ENCODE data around the gene ABHD11. TPM values are rescaled to one million over a fixed set of nuclear protein-coding genes. Genes with fewer than 3 reads are reported as not detected.

The ABHD11 gene
- total and polyA plus RNA-seq, 2 experiments from 2014 or later: 18.7 to 24.6 TPM

DNA sequence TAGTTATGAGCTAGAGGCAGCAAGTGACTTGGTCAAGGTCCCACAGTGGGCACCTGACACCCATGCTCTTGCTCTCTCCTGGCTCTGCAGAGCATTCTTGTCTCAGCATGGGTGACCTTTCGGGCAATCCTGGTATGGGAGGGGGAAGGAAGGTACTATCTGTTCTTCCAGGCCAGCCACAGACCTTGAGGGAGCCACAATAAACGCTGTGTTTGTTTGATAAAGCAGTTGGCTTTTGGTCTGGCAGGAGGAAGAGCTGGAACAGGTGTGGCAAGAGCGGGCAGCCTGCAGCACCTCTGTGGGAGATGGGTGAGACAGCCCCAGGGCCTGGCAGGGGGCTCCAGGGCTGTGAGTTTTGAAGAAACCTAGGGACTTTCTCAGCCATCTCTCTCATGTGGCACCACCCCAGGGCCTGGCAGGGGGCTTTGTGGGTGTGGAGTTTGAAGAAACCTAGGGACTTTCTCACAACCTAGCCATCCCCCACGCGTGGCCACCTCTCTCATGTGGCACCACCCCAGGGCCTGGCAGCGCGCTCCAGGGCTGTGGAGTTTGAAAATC lies 20.1 kb upstream of the ABHD11 start (continued):
- no peak for TF ChIP-seq REST (IDR thresholded peaks at IDR 0.05; ENCODE audit: unreplicated experiment)
- TF ChIP-seq ZNF114 (CRISPR knock-in tag; IDR thresholded peaks at IDR 0.05): no peak
- no peak for TF ChIP-seq JUNB (IDR thresholded peaks at IDR 0.05; ENCODE audit: unreplicated experiment)
- no peak for TF ChIP-seq POLR2AphosphoS5 (IDR thresholded peaks at IDR 0.05; ENCODE audit: low read depth)
- TF ChIP-seq, protein P1, sequence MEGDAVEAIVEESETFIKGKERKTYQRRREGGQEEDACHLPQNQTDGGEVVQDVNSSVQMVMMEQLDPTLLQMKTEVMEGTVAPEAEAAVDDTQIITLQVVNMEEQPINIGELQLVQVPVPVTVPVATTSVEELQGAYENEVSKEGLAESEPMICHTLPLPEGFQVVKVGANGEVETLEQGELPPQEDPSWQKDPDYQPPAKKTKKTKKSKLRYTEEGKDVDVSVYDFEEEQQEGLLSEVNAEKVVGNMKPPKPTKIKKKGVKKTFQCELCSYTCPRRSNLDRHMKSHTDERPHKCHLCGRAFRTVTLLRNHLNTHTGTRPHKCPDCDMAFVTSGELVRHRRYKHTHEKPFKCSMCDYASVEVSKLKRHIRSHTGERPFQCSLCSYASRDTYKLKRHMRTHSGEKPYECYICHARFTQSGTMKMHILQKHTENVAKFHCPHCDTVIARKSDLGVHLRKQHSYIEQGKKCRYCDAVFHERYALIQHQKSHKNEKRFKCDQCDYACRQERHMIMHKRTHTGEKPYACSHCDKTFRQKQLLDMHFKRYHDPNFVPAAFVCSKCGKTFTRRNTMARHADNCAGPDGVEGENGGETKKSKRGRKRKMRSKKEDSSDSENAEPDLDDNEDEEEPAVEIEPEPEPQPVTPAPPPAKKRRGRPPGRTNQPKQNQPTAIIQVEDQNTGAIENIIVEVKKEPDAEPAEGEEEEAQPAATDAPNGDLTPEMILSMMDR (conservative IDR thresholded peaks at IDR 0.05; ENCODE audit: low read depth in 2 of 2): no peak

- H3K4me1 Mint-ChIP-seq: peaks cover 2% of the 10 kb centered on the region; the same call in 1 of the 3 replicates
- Histone ChIP-seq H3K4me3 (no peak overlapping the region), H3F3A (replicated peaks; ENCODE audit: low read depth) (no peaks in the 10 kb centered on the region), H4K20me1 (replicated peaks; ENCODE audit: insufficient read depth) (no peaks in the 10 kb centered on the region), H2AFZ (no peak overlapping the region), H3K36me3 (ENCODE audit: insufficient read depth) (no peaks in the 10 kb centered on the region), H3K9me2 (ENCODE audit: insufficient read depth) (0 out of 2 replicates have a peak, but pooled peaks cover 3% of the 10 kb centered on the region), H3K4me2 (no peak overlapping the region), H3K4me1 (ENCODE audit: insufficient read depth) (no peaks in the 10 kb centered on the region), H3K27me3 (ENCODE audit: insufficient read depth) (no peaks in the 10 kb centered on the region), H3K27ac (ENCODE audit: low read depth) (no peak overlapping the region), H3K79me2 (replicated peaks; ENCODE audit: insufficient read depth) (no peaks in the 10 kb centered on the region)
- no peak overlapping the region for H3K4me3 Mint-ChIP-seq
- ATAC-seq (no peak), DNase-seq (ENCODE audit: low spot score) (no peak)
- H3K9me3 Mint-ChIP-seq: peaks cover 2% of the 10 kb centered on the region; the same call in 2 of the 3 replicates
- no peak for TF ChIP-seq POLR2AphosphoS5 (IDR thresholded peaks at IDR 0.05; ENCODE audit: low read depth)
- TF ChIP-seq STAT1 (IDR thresholded peaks at IDR 0.05; ENCODE audit: unreplicated experiment): no peak
- TF ChIP-seq, protein P1 (conservative IDR thresholded peaks at IDR 0.05; ENCODE audit: low read depth in 2 of 2): no peak
- no peak for TF ChIP-seq ZNF114 (CRISPR knock-in tag; IDR thresholded peaks at IDR 0.05)
- no peak for TF ChIP-seq REST (IDR thresholded peaks at IDR 0.05; ENCODE audit: unreplicated experiment)
- no peak overlapping the region for H3K27ac Mint-ChIP-seq
- peaks cover 1% of the 10 kb centered on the region for H3K27me3 Mint-ChIP-seq (ENCODE audit: insufficient read depth, low read depth, poor library complexity)
- H3K36me3 Mint-ChIP-seq (ENCODE audit: low read depth): peaks cover 2% of the 10 kb centered on the region; the same call in 2 of the 3 replicates
Observed at GRCh38 chr7:73749931-73750776, 11.6 kb upstream of the ABHD11 start.

Measured in GM23338 (cell line).